Muscle of back (tissue), 11 donors: Measurements from ENCODE around the gene SYNGR2. TPM values are rescaled to one million over a fixed set of nuclear protein-coding genes. Genes with fewer than 3 reads are reported as not detected.
"Not testable (repeated sequence)": the region's sequence is repeated elsewhere in the genome, so short reads cannot be mapped to it uniquely, and the experiment has no call there.

Source experiments
- DNase-seq, 3 donors: peaks; one replicate each; pipeline versions ENCODE4 v3.0.0 to v3.0.0-alpha.2; 2013
- polyA plus RNA-seq, 10 donors: library from polyadenylated mRNA; unstranded; fragments of 120-200 nt; gene quantifications; one replicate each; pipeline ENCODE4 v1.2.1, GENCODE V29; 2013; ENCODE audit not compliant: insufficient read length in 10 of 10

Gene SYNGR2
- polyA plus RNA-seq, 10 donors, result 56.6 to 89.8 (median 81.4) TPM

GRCh38 chr17:78166416-78166815 is 2.0 kb upstream of the SYNGR2 start:
- DNase-seq, result no peak

- peak in 1 of 3 donors; percentile 51 for DNase-seq
Observed at GRCh38 chr17:78168903-78169793, 767 bp downstream of the SYNGR2 start.

- DNase-seq, result no peak
Observed at GRCh38 chr17:78170692-78171590, 2.6 kb downstream of the SYNGR2 start.

- DNase-seq, result not testable (repeated sequence)
Observed at GRCh38 chr17:78171591-78172248, 3.3 kb downstream of the SYNGR2 start.

GRCh38 chr17:78172249-78173051 is 4.1 kb downstream of the SYNGR2 start:
- DNase-seq, result peak in 1 of 3 donors; percentile 54

DNA sequence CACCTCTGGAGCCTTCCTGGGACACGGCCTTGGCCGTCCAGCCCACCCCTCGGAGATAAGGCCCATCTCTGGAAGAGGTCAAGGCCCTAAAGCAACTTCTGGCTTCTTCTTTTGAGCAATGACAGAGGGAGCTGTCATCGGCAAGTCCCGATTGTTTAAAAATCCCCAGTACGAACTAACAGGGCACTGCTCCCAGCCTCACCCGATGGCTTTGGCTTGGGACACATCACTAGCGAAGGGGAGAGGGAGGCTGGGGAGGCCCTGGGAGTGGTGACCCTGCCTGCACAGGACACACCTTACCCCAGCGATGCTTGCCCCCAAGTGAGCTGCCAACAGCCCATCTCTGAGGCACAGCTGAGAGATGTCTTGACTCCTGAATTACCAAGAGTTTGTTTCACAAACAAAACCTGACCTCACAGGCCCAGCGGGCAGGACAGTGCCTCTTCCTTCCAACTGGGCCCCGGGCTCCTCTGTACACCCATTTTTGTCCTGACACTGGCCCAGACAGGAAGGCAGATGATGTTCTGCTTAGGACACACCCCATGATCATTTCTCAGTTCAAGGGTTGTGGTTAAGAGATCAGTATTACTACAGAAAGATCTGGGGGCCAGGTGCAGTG is 4.8 kb downstream of the SYNGR2 start:
- DNase-seq, result no peak

DNA sequence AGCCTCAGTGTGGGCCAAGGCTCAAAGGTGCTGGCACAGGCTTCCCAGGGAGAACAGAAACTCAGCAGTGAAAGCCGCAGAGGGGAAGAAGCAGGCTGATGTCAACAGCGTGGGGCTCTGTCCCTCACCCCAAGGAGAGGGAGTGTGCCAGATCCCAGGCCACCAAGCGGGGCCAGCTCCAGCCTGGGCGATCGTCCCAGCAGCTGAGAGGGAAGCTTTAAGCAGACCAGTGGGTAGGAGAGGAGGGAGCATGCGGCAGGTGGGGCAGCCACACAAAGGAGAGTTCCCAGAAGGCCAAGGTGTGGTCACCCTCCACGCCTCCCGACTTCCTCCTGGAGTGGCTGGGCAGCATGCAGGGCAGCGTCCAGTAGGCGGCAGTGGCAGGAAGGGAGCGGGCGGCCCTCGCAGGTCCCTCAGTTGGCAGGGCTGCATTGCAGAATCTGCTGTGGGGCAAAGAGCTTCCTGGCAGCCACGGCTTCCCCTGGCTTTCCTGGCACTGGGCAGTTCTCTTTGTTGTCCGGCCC is 6.0 kb downstream of the SYNGR2 start:
- DNase-seq, result peak in 1 of 3 donors; percentile 65

- DNase-seq, result peak in 1 of 3 donors; percentile 40
Observed at GRCh38 chr17:78174870-78175642, 6.7 kb downstream of the SYNGR2 start.

GRCh38 chr17:78175643-78175981 is 7.2 kb downstream of the SYNGR2 start:
- no peak for DNase-seq

DNA sequence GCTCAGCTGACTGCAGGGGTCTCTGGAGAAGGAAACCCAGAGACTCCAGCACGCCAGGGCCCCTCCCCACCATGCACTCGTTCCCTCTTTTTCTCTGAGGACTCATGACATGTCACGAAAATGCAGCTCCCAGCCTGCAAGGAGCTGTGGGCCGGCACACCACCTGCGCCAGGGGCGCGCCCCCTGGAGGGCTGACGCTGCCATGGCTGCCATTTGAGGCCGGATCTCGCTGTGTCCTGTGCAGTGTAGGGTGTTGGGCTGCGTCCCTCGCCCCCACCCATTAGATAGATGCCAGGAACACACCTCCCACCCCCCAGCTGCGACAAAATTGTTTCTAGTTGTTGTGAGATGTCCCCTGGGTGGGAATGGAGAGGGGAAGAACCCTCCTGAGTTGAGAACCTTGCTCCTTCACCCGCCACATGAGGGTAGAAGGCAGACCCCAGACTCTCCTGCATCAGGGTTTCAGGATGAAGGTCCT is 8.2 kb downstream of the SYNGR2 start:
- DNase-seq, result peak in 2 of 3 donors; percentile 68 to 78

DNA sequence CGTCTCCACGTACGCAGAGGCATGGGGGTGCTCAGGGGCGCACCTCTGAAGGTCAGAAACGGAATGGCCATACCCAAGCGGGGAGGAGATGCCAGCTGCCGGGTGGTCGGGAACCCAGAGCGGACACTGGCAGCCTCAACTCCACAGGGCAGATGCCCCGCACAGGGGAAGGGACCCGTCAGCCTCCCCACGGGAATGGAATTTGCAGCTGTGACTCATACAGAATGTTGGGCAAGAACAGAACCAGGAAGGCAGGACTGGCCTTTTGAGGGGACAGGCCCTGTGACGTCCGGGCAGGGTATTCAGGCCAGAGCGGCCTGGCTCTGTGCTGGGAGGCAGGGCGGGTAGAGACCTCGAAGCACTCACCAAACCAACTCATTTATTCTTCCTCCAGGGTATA is 11.0 kb downstream of the SYNGR2 start:
- DNase-seq, result no peak

GRCh38 chr17:78180083-78180482 is 11.7 kb downstream of the SYNGR2 start:
- no peak for DNase-seq

DNA sequence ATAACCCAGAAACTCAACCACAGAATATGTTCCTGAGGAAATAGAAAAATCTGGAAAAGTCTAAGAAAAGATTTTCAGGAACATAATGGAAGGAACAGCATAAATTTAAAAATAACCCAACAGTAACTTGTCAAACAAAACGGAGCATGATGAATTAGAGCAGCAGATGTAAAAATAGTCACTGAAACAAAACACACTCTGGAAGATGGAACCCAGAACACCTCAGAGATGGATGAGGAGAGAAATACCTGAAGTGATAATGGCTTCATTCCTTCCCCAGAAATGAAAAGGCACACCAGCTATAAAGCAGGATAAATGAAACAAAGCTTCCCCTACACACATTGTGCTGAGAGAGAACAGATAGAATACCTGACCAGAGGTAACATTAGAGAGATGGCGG is 12.1 kb downstream of the SYNGR2 start:
- no peak for DNase-seq

- no peak for DNase-seq
Observed at GRCh38 chr17:78182504-78182903, 14.1 kb downstream of the SYNGR2 start.

GRCh38 chr17:78183916-78184315 is 15.5 kb downstream of the SYNGR2 start:
- no peak for DNase-seq

- peak in 1 of 3 donors; percentile 72 for DNase-seq
Observed at GRCh38 chr17:78184351-78184750, 16.0 kb downstream of the SYNGR2 start.

DNA sequence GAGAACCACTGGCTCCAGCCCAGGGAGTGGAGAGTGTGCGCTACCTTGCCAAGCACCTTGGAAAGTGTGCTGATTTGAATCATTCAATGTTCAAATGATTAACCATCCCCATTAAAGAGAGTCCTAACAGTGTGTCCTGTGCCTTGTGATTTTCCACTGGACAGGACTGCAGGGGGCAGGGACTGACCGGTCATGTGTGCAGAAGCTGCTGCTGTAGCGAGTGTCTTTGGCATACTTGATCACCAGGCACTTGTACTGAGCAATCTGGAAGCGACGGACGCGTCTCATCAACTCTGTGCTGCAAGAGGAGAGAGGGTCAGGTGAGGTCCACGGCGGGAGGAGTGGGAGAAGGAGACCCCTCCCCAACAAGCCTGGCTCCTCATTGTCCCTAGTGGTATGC is 16.5 kb downstream of the SYNGR2 start:
- peak in 1 of 3 donors; percentile 57 for DNase-seq

- DNase-seq, result peak in 1 of 3 donors; percentile 64
Observed at GRCh38 chr17:78185981-78186691, 17.8 kb downstream of the SYNGR2 start.
